Measurements from ENCODE around the gene SNAPIN. TPM values are rescaled to one million over a fixed set of nuclear protein-coding genes. Genes with fewer than 3 reads are reported as not detected.
"Not testable (repeated sequence)": the region's sequence is repeated elsewhere in the genome, so short reads cannot be mapped to it uniquely, and the experiment has no call there.

SNAPIN gene
- total RNA-seq, 1 donor from 2014 or later, result 50.4 TPM

GRCh38 chr1:153662269-153662668 lies 3.8 kb downstream of the SNAPIN start:
- no peak overlapping the region for H3K27ac Mint-ChIP-seq

DNA sequence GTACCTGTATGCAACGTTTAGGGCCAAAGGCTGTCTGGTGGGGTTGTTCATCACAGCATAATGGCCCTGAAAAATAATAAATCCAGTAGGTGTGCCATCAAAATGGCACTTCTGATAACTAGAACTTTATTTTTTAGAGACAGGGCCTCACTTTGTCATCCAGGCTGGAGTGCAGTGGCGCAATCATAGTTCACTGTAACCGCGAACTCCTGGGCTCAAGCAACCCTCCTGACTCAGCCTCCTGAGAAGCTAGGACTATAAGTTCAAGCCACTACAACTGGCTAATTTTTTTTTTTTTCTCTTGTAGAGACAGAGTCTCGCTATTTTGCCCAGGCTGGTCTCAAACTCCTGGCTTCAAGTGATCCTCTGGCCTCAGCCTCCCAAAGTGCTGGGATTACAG lies 4.7 kb downstream of the SNAPIN start:
- Mint-ChIP-seq H3K4me3 (no peak overlapping the region), H3K4me1 (peaks cover 21% of the 10 kb centered on the region), H3K27me3 (no peaks in the 10 kb centered on the region), H3K9me3 (no peaks in the 10 kb centered on the region), H3K27ac (no peak overlapping the region), H3K36me3 (ENCODE audit: low read depth) (peaks cover 83% of the 10 kb centered on the region)
- ATAC-seq (ENCODE audit: low read depth), result no peak
- CTCF ChIA-PET, result no interaction called here
- no peak for DNase-seq
- no peak for TF ChIP-seq CTCF (IDR thresholded peaks at IDR 0.05)
- POLR2A ChIA-PET, result no interaction called here
- intact Hi-C loops (cut with micrococcal nuclease), result no loop called here

More at GRCh38 chr1:153662269-153662668, 3.8 kb downstream of the SNAPIN start:
- H3K4me3 Mint-ChIP-seq, result no peak overlapping the region
- peaks cover 14% of the 10 kb centered on the region for H3K4me1 Mint-ChIP-seq
- no peak for TF ChIP-seq CTCF (IDR thresholded peaks at IDR 0.05)
- DNase-seq (no peak), ATAC-seq (ENCODE audit: low read depth) (no peak)
- no peaks in the 10 kb centered on the region for H3K9me3 Mint-ChIP-seq
- intact Hi-C loops (cut with micrococcal nuclease), result no loop called here
- CTCF ChIA-PET, result no interaction called here
- peaks cover 73% of the 10 kb centered on the region for H3K36me3 Mint-ChIP-seq (ENCODE audit: low read depth)
- POLR2A ChIA-PET, result no interaction called here
- no peaks in the 10 kb centered on the region for H3K27me3 Mint-ChIP-seq

DNA sequence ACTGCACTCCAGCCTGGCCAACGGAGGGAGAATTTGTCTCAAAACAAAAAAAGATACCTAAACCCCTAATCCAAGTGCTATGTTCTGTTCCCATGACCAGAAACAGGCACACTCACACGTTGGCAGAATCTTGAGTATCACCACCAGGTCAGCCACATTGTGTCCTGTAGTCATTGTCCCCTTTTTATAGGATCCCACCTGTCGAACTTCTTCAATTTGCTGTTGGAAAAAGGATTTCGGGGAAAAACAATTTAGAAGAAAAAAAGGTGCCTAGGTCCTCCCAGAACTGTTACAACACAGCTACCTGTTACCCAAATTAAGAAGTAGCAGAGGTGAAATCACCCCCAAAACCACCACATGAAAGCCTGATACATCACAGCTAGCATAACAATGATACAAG lies 8.9 kb downstream of the SNAPIN start:
- H3K36me3 Mint-ChIP-seq (ENCODE audit: low read depth), result peaks cover 76% of the 10 kb centered on the region
- CTCF ChIA-PET, result interaction anchor here (2.2 kb wide), 1 partner anchor 95 kb away, joined by 5 read pairs; no protein-coding TSS in a partner anchor
- peaks cover 28% of the 10 kb centered on the region for H3K4me1 Mint-ChIP-seq
- H3K27ac Mint-ChIP-seq, result no peak overlapping the region
- intact Hi-C loops (cut with micrococcal nuclease), result no loop called here
- no peaks in the 10 kb centered on the region for H3K27me3 Mint-ChIP-seq
- POLR2A ChIA-PET, result interaction anchor here (0.6 to 2.7 kb wide), 3 partner anchors 33 to 336 kb away, joined by 4 to 13 read pairs (median 4); partner anchors contain the start of genes CHTOP and INTS3
- H3K9me3 Mint-ChIP-seq, result no peaks in the 10 kb centered on the region
- no peak for TF ChIP-seq CTCF (IDR thresholded peaks at IDR 0.05)
- no peak overlapping the region for H3K4me3 Mint-ChIP-seq
- ATAC-seq (ENCODE audit: low read depth) (no peak), DNase-seq (no peak)

DNA sequence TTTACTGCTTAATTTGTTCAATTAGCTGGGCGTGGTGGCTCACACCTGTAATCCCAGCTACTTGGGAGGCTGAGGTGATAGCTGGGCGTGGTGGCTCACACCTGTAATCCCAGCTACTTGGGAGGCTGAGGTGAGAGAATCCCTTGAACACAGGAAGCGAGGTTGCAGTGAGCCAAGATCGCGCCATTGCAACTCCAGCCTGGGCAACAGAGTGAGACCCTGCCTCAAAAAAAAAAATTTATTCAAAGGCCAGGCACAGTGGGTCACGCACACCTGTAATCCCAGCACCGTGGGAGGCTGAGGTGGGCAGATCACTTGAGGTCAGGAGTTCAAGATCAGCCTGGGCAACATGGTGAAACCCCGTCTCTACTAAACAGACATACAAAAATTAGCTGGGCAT lies 10.2 kb downstream of the SNAPIN start:
- H3K27ac Mint-ChIP-seq; H3K9me3 Mint-ChIP-seq; ATAC-seq (ENCODE audit: low read depth); intact Hi-C loops (cut with micrococcal nuclease); DNase-seq; H3K4me3 Mint-ChIP-seq; H3K27me3 Mint-ChIP-seq: not testable (repeated sequence)
- Mint-ChIP-seq H3K4me1 (peaks cover 28% of the 10 kb centered on the region), H3K36me3 (ENCODE audit: low read depth) (peaks cover 65% of the 10 kb centered on the region)
- CTCF ChIA-PET, result interaction anchor here (0.7 to 2.2 kb wide), 2 partner anchors 96 to 266 kb away, joined by 3 to 5 read pairs; no protein-coding TSS in a partner anchor
- POLR2A ChIA-PET, result interaction anchor here (0.7 kb wide), 1 partner anchor 128 kb away, joined by 3 read pairs; the partner anchor contains the start of gene S100A5

GRCh38 chr1:153669606-153670005 lies 11.1 kb downstream of the SNAPIN start:
- Mint-ChIP-seq H3K4me3 (no peak overlapping the region), H3K27ac (no peak overlapping the region)
- ATAC-seq (ENCODE audit: low read depth), result no peak

More at GRCh38 chr1:153669606-153670005, 11.1 kb downstream of the SNAPIN start:
- intact Hi-C loops (cut with micrococcal nuclease), result loop anchor here (2.0 to 5.0 kb wide), 4 partner anchors 121 to 253 kb away; partner anchors contain the start of gene GATAD2B
- no peak for DNase-seq
- H3K4me1 Mint-ChIP-seq, result peaks cover 28% of the 10 kb centered on the region
- TF ChIP-seq CTCF (IDR thresholded peaks at IDR 0.05), result no peak
- CTCF ChIA-PET, result interaction anchor here (0.7 kb wide), 1 partner anchor 41 kb away, joined by 3 read pairs; no protein-coding TSS in a partner anchor
- POLR2A ChIA-PET, result interaction anchor here (0.9 to 3.6 kb wide), 2 partner anchors 11 to 35 kb away, joined by 6 to 34 read pairs; partner anchors contain the start of genes CHTOP and SNAPIN
- H3K9me3 Mint-ChIP-seq, result no peaks in the 10 kb centered on the region
- no peaks in the 10 kb centered on the region for H3K27me3 Mint-ChIP-seq
- peaks cover 56% of the 10 kb centered on the region for H3K36me3 Mint-ChIP-seq (ENCODE audit: low read depth)
